ENCODE data around the gene GNB1. TPM values are rescaled to one million over a fixed set of nuclear protein-coding genes. Genes with fewer than 3 reads are reported as not detected.
"Not testable (repeated sequence)": the region's sequence is repeated elsewhere in the genome, so short reads cannot be mapped to it uniquely, and the experiment has no call there.

The GNB1 gene
- polyA plus RNA-seq, 4 donors, result 262 to 314 (median 273) TPM

DNA sequence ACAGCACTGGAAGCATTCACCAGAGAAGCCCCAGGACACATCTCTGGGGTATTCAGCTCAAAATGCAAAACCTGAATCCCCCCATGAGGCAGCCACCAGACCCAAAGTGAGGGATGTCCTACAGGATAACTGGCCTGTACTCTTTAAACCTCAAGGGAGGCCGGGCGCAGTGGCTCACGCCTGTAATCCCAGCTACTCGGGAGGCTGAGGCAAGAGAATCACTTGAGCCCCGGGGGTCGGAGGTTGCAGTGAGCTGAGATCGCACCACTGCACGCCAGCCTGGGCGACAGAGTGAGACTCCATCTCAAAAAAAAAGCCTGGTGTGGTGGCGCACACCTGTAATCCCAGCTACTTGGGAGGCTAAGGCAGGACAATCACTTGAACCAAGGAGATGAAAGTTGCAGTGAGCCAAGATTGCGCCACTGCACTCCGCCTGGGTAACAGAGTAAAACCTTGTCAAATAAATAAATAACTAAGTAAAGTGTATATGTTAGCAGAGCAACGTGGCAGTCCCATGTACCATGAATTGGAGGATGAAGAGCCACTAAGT lies 29.1 kb downstream of the GNB1 start:
- not testable (repeated sequence) for DNase-seq (ENCODE audit: low read depth in 4 of 4, low spot score in 3 of 4)

DNA sequence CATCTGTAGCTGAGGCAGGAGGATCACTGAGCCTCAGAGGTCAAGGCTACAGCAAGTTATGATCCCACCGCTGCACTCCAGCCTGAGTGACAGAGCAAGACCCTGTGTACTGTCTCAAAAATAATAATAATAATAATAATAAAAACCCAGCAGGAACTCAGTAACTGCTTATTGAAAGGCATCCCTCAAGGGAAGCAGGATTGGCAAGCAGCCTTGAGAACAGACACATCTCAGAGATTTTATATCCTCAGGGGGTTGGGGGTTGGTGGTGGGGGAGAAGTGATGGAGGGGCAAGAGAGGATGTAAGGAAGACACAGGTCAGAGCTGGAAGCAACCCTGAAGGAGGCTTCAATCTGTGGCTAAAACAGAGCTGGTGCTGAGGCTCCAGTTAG lies 29.6 kb downstream of the GNB1 start:
- DNase-seq (ENCODE audit: low read depth in 4 of 4, low spot score in 3 of 4), result no peak

DNA sequence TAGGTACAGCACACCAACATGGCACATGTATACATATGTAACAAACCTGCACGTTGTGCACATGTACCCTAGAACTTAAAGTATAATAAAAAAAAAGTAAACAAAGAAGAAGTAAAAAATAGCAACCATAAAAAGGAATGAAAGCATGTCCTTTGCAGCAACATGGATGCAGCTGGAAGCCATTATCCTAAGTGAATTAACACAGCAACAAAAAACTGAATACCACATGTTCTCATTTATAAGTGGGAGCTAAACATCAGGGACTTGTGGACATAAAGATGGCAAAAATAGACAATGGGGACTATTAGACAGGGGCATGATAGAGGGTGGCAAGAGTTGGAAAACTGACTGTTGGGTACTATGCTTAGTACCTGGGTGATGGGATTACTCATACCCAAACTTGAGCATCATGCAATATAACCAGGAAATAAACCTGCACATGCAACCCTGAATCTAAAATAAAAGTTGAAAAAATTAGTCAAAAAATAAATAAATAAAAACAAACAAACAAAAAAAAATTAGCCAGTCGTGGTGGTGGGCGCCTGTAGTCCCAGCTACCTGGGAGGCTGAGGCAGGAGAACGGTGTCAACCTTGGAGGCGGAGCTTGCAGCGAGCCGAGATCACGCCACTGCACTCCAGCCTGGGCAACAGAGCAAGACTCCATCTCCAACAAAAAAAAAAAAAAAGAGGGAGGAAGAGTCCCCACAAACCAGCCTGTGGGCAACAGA lies 30.8 kb downstream of the GNB1 start:
- not testable (repeated sequence) for DNase-seq (ENCODE audit: low read depth in 4 of 4, low spot score in 3 of 4)

DNA sequence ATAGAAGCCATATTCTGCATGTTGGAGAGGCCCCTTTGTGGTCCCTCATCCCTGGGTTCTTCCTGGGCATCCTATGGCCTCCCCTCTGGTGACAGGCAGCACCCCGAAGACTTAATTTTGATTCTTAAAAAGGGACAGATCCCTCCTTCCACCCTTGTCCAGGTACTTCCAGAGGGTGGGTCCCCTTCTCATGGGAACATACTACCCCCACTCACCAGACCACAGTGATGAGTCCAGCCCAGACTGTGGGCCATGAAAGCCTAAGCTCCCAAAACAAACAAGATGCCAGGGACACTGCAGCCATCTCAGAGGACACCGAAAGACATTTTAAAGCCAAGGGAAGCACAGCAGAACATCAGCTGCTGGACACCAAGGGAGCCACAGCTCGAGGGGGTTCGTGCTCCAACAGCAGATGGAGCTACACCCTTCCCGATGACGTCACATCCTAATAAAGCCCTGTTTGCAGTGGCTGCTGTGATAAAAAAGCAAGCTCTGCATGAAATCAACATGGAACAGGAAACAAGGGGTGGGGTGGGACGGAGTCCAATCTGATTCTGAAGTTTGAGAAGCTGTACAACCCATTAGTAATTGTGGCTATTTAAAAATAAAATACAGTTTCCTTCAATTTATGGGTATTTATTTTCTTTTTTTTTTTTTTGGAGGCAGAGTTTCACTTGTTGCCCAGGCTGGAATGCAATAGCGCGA lies 32.4 kb downstream of the GNB1 start:
- DNase-seq (ENCODE audit: low read depth in 4 of 4, low spot score in 3 of 4), result peak; percentile 43 to 57 (median 57)

DNA sequence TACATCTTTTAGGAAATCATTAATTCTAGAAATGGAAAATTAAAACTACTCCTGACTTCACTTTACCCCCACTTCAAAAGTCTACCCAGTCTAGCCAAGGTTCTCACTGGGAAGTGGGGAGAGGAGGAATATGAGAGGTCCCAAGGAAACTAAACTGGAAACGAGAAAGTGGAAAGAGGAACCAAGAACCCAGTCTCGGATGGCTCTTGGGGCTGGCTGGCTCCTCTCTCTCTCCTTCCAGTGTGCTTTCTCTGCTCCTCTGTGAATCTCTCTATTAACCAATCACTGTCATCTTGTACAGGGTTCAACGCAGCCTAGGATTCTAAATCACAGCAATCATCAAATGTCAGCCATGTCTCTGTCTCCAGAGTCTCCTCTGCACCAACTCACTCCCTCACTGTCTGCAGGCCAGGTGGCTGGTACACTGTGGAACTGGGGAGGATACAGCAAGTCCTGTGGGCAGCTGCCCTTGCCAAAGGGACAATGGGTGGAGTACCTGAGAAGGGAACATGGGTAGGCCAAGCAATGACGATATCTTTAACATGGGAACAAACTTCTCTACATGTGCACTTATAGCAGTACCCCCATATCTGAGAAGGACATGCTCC lies 33.7 kb downstream of the GNB1 start:
- DNase-seq (ENCODE audit: low read depth in 4 of 4, low spot score in 3 of 4), result no peak

DNA sequence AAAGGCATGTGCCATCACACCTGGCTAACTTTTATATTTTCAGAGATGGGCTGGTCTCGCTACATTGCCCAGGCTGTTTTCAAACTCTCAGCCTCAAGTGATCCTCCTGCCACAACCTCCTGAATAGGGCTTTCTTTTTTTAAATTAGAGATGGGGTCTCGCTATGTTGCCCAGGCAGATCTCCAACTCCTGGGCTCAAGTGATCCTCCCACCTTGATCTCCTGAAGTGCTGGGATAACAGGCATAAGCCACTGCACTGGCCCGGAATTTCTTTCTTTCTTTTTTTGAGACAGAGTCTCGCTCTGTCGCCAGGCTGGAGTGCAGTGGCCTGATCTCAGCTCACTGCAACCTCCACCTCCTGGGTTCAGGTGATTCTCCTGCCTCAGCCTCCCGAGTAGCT lies 34.7 kb downstream of the GNB1 start:
- not testable (repeated sequence) for DNase-seq (ENCODE audit: low read depth in 4 of 4, low spot score in 3 of 4)

DNA sequence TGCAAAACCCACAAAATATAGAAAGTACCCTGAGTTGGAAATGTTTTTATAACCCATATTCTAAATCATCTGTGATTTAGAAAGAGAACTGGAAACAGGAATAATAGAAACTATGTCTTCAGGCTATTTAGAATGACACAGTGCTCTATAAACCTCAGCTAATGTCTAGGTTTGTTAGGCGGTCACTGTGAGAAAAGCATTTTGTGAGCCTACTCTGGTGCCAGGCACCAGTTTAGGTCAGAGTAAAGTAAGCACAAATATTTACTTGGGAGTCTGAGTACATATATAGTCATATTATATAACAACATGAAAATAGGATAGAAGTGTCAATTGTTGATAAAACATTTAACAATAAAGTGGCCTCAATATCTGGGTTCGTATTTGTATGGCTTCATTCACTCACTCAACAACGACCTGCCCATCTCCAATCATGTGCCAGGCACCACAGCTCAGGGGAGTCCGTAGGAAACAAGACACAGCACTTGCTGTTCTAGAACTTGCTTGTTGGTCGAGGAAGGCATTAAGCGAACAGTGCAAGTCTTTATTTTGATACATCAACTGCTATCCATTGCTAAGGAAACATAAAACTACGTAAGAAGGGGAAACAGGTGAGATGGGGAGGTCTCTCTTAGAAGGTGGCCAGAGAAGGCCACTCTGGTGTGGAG lies 37.2 kb downstream of the GNB1 start:
- no peak for DNase-seq (ENCODE audit: low read depth in 4 of 4, low spot score in 3 of 4)

DNA sequence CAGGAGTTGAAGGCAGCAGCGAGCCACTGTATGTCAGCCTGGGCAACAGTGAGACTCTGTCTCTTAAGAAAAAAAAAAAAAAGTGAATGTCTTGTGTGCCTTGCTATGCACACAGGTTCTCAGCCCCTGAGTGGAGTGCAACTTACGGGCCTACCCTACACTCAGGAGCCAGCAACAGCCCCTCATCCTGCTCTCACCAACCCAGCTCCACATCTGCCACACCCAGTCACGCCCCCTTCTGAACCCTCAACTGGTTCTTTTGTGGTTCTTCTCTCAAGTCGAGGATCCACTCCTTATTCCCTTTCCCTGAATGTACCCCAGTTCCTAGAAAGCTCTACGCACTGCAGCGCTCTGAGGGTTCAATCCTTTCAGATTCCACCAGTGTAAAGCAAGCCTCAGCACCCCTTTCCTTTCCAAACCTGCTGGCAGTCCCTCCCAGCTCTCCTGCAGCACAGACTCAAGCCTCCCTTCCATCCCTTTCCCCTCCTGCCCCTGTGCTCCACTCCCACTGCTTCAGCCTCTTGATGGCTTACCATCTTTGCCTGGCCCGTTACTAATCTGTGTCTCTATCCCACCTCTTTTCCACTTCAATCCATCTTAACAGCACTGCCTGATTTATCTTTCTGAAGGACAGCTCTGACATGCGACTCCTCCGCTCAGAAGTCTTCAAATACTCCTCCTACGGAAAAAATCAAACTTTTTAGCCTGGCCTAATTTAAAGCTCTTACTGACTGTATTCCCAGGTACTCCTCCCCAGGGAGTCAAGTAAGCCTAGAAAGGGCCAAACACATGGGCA lies 38.1 kb downstream of the GNB1 start:
- DNase-seq (ENCODE audit: low read depth in 4 of 4, low spot score in 3 of 4), result no peak

DNA sequence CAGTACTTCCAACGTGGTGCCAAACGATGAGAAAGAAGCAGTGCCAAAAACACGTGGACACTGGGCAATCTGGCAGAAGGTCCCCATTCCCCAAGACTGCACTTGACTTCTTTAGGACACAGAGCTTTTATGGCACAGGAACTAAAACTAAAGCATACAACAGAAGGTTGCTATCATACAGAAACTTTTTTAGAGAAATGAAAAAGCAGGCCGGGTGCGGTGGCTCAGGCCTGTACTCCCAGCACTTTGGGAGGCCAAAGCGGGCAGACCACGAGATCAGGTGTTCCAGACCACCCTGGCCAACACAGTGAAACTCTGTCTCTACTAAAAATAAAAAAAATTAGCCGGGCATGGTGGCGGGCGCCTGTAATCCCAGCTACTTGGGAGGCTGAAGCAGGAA lies 43.0 kb downstream of the GNB1 start:
- DNase-seq (ENCODE audit: low read depth in 4 of 4, low spot score in 3 of 4), result no peak

DNA sequence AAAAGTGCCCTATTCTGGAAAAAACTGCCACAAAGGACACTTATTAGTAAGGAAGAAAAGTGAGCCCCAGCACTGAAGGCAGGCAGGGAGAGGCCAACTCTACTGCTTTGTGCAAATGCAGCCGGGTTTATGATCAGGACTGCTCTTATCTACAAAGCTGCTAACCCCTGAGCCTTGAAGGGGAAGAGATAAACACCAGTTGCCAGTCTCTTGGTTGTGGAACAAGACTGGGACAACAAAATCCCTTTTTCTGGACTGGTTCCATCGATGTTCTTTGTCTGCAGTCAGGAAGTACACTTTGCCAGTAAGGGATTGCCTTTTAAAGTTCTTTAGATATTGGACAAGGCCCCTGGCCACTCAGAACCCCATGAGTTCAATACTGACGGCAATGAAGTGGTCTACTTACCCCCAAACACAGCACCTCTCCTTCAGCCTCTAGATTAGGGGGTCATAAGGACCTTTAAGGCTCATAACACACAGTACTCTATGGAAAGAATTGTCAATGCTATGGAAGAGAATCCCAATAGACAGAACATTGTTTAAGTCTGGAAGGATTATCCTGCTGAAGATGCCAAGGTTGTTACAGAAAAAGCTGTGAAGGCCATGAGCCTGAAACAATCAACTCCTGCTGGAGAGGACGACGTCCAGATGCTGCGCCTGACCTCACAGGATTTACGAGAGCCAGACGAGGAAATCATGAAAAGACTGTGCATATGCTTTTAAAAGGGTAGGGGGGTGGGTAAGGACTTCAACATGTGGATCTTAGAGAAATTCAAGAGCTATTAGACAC lies 43.6 kb downstream of the GNB1 start:
- no peak for DNase-seq (ENCODE audit: low read depth in 4 of 4, low spot score in 3 of 4)

DNA sequence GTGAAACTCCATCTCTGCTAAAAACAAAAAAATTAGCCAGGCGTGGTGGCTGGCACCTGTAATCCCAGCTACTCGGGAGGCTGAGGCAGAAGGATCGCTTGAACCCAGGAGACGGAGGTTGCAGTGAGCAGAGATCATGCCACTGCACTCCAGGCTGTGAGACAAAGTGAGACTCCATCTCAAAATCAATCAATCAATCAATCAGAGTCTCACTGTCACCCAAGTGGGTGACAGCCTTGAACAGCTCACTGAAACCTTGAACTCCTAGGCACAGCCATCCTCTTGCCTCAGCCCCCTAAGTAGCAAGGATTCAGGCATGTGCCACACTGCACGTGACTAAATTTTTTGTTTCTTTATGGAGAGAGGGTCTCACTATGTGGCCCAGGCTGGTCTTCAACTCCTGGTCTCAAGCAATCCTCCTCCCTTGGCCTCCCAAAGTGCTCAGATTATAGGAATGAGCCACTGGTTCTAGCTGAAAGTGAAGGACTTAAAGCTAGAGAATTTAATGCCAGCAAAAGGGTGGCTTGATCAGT lies 44.4 kb downstream of the GNB1 start:
- DNase-seq (ENCODE audit: low read depth in 4 of 4, low spot score in 3 of 4), result no peak

DNA sequence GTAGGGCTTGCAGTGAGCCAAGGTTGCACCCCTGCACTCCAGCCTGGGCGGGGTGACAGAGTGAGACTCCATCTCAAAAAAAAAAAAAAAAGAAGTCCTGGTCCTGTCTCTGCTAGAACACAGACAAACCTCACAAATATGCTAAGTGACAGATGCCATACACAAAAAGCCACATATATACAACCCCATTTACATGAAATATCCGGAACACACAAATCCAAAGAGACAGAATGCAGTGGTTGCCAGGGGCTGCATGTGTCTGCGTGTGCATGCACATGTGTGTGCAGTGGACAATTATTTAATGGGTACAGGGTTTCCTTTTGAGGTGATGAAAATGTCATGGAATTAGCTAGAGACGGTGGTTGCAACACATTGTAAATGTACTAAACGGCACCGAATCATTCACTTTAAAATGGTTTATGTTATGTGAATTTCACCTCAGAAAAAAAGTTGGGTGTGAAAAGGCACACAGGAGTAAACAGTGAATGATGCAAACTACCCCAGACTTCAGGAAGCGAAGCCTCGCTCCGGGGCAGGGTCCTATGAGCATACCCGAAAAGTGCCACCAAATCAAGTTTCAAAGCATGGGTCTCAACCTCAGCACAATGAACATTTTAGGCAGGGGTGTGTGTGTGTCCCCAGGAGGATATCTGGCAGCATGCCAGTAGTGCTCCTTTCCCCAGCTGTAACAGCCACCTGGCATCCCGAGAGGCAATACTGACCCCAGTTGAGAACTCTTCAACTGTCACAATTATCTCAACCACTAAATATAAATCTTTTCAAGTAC lies 48.3 kb downstream of the GNB1 start:
- no peak for DNase-seq (ENCODE audit: low read depth in 4 of 4, low spot score in 3 of 4)

DNA sequence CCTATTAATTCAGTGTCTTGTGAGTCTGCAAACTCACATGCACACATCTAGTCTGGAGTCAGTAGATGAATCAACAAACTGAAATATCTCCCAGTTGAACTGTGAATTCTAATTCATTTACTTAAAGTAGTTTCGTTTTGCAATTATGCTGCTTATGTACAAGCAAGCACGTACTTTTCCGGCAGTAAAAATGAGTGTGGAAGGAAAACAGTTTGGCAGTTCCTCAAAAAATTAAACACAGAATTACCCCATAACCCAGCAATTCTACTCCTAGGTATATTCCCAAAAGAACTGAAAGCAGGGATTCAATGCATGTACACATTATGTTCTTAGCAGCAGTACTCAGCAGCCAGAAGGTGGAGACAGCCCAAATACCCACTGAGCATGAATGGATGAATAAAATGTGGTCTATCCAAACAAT lies 49.3 kb downstream of the GNB1 start:
- no peak for DNase-seq (ENCODE audit: low read depth in 4 of 4, low spot score in 3 of 4)

DNA sequence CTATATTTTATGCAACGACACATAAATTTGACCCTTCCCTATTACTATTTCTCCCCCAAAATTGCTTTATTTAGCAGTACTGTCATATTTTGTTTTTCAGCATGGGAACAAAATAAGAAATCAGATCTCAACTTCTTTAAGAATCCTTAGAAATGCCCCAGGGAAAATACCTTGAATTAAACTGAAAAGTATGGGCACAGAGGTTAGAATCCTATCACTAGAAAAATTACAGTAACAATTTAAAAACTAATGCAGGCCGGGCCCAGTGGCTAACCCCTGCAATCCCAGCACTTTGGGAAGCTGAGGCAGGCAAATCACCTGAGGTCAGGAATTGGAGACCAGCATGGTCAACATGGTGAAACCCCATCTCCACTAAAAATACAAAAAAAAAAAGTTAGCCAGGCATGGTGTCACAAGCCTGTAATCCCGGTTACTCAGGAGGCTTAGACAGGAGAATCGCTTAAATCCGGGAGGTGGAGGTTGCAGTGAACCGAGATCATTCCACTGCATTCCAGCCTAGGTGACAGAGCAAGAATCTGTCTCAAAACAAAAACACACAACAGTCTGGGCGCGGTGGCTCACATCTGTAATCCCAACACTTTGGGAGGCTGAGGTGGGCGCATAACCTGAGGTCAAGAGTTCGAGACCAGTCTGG lies 51.4 kb downstream of the GNB1 start:
- DNase-seq (ENCODE audit: low read depth in 4 of 4, low spot score in 3 of 4), result no peak

DNA sequence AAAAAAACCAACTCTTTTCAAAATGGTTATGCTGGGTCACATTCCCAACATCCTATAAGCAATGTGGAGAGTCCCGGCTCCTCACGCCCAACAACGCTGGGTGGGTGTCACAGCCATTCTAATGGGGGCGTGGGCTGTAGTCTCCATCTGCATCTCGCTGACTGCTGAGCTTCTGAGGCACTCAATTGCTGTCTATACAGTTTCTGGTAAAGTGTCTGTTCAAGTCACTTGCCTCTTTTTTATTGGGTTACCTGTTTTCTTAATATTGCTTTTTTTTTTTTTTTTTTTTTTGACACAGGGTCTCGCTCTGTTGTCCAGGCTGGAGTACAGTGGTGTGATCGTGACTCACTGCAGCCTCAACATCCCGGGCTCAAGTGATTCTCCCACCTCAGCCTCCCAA lies 54.8 kb downstream of the GNB1 start:
- DNase-seq (ENCODE audit: low read depth in 4 of 4, low spot score in 3 of 4), result no peak

DNA sequence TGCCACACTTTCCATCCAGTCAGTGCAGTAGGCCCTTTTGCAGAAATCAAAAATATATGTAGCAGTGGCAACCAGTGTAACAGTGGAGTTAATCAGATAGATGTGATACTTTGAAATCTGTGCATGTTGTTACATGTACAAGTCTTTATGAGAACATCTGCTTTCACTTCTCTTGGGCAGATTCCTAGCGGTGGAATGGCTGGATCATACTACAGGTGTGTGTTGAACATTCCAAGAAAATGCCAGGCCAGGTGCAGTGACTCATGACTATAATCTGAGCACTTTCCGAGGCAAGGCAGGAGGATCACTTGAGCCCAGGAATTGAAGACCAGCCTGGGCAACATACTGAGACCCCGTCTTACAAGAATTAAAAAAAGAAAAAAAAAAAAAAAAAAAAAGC lies 55.3 kb downstream of the GNB1 start:
- no peak for DNase-seq (ENCODE audit: low read depth in 4 of 4, low spot score in 3 of 4)

DNA sequence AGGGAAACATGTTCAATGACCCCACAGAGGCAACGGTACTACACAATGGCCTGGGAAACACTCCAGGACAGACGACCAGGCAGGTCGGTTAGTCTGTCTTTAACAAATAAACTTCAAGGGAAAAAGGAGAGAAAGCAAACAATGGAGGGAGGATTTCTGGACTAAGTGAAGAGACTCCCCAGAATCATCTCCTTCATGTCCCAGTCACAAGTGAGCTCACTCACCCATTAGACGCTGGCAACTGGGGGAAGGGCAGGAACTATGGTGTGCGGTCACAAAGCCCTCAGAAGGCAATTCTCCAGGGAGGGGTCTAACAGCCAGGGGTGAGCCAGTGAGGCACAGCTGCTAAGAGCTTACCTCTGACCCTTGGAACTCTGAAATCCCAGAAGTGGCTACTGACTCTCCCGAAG lies 57.0 kb downstream of the GNB1 start:
- DNase-seq (ENCODE audit: low read depth in 4 of 4, low spot score in 3 of 4), result peak in 2 of 4 donors; percentile 10 to 24

DNA sequence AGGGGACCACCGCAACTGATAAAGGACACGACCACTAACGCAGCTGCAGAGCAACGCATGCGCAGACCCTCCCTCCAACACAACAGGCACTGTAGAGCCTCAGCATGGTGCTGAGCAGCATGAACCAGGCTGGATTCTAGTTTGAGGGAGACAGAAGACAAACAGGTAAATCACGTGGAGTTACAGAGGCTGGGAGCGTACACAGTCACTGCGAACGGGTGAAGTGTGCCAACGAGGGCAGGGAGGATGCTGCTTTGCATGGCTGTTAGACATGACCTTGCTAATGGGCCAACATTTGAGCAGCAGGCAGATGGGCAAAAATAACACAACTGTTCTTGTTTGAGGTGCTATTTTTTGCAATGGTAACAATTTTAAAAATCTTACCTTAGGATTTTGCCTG lies 57.4 kb downstream of the GNB1 start:
- no peak for DNase-seq (ENCODE audit: low read depth in 4 of 4, low spot score in 3 of 4)

All from left renal pelvis (tissue), 4 donors.